DMS153 treated with DMSO at 0.1 percent for 48 hours (cell line): ENCODE data around the gene COG5.

Source experiments
- DNase-seq: peaks from one replicate; lab custom pipeline; 2025; ENCODE audit not compliant: unreplicated experiment; lab: John Stamatoyannopoulos, UW

The COG5 gene

DNA sequence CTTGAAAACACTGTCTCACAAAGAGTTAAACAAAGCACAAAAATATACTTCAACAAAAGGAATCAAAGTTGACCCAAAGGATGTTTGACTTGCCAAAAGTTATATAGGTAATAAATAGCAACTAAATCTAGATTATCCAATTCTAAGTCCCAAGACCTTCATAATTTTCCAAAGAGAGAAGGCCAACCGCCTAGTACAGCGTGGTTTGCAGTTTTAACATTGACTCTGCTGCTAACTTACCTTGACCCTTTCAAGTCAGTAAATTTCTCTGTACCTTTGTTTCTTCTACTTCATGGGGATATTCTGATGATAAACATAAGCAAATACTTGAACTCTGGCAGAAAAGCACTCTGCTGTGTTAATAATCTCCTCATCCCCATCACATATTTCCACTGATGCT, 95.7 kb downstream of the COG5 start:
- no peak for DNase-seq

DNA sequence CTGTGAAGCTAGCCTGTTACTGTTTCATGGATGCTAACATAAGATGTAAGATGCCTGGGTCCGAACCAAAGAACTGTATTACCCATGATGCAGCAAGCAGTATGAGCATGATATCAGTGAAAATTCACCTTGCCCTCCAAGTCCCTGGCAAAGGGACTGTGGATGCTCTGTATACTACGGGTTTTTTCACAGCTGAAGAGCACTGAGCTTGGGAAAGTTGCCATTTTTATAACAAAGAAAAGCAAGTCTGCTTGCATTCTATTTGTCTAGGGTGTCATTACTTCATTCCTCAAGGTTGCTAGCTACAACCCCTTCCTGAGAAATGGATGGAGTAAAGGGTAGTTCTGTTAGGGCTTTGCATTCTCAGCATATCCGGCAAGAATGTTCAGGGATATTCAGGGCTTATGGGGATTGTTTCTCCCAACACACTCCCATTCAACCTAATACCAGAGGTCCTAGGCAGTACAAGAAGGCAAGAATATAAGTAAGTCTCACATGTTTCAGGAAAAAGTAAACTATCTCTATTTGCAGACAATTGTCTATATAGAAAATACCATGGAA, 99.0 kb downstream of the COG5 start:
- DNase-seq: no peak

DNA sequence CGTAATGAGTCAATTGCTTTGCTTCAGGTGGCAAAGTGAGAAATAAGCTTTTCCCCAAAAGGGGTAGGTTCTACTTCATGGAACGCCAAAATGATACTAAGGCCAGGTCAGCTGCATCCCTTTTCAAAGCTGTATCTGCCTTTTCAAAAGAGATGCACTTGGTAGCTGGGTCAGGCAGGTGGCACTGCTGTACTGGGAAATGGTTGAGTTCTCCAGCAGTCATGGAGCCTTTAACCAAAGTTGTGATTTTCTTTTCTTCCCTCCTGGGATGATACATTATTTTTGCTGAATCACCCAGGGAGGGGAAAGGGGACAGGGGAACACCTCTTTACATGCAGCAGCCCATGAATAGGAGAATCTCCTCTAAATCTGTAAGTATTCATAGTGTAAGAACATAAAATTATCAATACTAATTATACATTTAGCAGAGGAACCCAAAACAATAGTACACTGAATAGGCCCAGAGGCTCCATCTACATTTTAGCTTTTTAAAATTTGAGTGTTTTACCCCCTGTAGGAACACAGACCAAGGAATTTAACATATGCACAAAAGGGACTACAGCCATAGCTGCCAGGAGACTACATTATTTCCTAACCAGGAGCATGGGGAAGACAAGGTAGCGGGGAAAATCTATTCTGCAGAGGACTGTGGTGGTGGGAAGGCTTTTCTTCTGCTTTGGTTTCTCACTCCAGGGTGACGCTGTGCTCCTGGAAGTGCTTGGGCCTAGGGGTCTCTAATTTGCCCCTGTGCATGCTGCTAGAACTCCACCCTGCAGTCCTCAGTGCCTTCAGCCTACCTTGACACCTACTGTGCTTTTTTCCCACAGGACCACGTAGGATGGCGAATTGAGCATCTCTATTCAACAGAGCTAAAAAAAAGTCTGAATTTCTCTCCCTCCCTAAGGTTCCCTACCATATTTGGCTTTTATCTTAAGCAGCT, 100.3 kb downstream of the COG5 start:
- DNase-seq: peak; percentile 28

DNA sequence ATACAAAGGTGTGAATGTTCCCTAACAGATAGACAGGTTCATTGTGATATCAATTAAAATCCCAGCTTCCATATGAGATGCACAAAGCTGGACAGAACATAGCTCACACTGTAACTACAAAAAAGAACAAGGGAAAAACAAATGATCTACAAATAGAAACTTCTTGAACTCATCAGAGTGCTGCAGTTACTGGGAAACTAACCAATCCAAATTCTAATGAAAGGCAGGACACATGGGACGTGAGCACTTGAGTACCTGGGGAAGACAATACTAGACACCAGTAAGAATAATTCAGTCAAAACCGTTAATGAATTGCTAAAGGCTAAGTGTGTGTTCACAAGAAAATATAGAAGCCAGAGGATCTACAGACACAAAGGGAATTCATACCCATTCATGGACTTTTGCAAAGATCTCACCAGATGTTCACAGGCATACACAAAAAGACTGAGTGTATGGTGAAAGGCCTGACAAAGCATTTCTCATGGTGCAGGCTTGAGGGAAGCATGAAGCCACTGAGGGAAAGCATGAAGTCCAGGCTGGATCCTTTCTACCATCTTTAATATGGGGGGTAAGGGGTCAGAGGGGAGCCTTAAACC, 101.7 kb downstream of the COG5 start:
- DNase-seq: no peak

DNA sequence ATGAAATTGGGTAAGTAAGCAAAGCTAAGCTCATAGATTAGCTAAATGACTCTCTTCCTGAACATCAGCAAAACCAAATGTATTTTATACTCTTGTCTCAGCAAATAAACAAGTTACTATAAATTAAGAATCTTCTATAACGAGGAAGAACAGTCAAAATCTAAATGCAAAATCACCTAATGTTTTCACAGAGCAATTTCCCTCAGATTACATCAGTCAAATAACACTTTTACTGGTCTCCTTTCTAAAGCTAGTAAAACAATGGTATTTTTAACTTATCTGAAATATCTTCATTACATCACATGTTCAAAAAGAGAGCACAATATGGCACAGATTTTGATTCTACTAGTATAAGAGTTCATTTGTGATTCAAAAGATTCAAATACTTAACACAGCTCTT, 110.3 kb downstream of the COG5 start:
- no peak for DNase-seq

DNA sequence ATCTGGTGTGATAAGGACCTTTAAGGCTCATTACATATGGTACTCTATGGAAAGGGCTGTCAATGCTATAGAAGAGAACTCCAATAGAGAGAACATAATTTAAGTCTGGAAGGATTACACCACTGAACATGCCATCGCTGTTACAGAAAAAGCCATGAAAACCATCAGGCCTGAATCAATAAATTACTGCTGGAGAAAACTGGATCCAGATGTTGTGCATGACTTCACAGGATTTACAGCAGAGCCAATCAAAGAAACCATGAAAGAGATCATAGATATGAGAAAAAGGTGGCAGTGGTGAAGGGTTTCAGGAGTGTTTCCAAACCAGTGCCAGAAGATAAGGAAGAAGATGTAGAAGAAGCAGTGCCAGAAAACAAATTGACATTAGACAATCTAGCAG, 112.8 kb downstream of the COG5 start:
- DNase-seq: no peak

DNA sequence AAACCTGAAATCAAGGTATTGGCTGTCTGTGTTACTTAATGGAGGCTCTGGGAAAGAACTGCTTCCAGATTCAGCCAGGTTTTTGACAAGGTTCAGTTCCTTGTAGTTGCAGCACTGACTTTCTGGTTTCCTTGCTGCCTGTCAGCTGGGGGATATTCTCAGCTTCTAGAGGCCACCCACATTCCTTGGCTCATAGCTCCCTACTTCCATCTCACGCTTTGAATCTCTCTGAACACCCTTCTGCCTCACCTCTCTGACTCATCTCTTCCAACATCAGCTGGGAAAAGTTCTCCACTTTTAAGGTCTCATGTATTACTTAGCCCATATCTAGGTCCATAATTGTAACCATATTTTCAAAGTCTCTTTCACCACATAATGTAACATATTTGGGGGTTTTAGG, 116.7 kb downstream of the COG5 start:
- DNase-seq: no peak

DNA sequence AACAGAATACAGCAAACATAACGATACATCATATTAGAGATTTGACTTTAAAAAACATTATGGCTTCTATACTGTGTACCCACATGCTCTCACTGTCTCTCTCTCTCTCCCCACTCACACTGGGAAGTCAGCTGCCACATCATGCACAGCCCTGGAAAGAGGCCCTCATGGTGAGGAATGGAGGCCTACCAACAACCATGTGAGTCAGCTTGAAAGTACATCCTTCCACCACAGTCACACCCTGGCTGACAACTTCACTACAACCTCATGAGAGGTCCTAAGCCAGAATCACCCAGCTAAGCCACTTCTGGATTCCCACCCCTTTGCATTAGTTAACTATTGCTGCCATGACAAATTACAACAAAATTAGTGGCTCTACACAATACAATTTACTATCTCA, 117.2 kb downstream of the COG5 start:
- no peak for DNase-seq

DNA sequence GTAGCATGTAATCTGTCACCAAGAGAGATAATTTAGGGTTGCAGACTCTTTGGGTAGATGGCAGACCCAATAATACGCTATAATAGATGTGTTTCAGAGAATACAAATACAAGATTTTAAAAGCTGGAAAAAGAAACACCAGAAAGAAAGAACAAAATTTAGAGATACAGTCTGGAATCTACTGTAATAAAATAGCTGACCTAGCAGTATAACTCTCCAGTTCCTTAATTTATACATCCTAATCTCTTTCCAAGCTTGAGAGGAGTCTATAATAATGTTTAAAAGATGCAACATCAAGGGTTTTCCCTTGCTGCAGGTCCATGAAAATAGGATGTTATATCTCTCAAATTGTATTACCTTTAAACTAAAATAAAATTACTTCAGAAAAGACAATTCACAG, 121.0 kb downstream of the COG5 start:
- DNase-seq: no peak

DNA sequence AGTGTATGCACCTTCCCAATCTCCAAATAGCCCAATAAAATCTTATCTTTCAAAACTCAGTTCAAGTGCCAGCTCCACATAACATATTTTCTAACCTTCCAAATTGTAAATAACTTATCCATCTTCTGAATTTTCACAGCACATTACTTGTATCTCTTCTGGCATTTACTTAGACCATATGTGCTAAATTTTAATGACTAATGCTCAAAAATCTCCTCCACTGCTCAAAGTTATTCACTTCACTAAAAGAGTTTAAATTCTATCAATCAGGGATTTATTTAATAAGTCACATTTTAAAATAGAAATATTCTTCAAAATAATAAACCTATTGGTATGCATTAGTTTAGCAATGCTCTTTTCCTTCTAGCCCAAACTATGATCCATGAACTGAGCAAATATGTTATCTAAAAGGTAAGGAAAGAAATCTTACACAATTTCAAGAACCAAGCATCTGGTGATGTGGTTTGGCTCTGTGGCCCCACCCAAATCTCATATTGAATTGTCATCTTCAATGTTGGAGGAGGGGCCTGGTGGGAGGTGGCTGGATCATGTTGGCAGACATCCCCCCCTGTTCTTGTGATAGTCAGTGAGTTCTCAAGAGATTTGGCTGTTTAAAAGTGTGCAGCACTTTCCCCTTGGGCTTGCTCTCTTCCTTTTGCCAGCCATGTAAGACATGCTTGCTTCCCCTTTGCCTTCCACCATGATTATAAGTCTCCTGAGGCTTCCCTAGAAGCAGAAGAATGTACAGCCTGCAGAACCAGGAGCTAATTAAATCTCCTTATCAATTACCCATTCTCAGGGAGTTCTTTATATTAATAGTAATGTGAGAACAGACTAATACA, 121.9 kb downstream of the COG5 start:
- no peak for DNase-seq

DNA sequence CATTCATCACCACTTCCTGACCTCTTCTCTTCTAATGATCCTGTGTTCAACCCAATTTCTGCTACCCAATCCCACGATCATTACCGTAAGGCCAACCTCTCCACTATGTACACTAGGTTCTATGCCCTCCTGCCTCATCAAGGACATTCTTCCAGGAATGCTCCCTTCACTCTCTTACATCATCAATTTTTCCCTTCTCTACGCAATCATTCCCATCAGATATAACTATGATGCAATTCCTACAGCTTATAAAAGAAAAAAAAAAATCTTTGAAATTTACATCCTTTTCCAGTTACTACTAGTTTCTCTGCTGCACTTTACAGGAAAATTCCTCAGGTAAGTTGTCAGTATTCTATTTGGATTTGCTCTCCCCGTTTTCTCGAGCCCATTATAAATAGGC, 124.7 kb downstream of the COG5 start:
- no peak for DNase-seq

DNA sequence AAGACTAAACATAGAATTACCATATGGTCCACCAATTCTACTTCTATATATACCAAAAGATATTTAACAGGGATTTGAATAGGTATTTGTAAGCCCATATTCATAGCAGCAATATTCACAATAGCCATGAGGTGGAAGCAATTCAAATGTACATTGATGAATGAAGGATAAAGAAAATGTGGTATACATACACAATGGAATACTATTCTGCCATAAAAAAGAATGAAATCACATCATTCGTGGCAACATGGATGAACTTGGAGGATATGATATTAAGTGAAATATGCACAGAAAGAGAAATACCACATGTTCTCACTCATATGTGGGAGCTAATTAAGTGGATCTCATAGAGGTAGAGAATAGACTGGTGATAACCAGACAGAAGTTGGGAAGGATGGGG, 128.0 kb downstream of the COG5 start:
- DNase-seq: no peak

DNA sequence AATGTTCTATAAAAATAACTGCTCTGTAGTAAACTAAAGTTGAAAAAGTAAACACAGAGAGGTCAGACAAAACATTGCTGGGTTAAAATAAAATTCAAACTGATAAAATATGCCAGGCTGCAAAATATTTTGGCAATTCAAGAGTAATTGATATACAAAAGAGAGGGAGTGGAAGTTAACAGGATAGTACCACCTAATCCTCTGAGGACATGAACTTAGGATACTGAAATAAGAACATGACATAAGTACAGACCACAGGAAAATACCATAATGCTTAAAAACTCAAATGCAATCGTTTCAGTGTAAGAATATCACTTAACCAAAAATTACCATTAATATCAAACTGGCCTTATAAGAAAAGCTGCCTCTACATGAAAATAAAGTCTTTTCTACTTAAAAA, 131.5 kb downstream of the COG5 start:
- no peak for DNase-seq

DNA sequence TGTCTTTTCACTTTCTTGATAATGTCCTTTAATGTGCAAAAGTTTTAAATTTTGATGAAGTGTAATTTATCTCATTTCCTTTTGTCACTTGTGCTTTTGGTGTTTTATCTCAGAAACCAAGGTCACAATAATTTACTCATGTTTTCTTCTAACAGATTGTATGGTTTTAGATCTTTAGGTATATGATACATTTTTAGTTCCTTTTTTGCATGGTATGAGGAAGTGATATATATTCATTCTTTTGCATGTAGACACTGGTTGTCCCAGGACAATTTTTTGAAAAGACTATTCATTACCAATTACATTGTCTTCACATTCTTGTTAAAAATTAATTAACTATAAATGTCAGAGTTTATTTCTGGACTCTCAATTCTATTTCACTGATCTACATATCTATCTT, 133.7 kb downstream of the COG5 start:
- no peak for DNase-seq

DNA sequence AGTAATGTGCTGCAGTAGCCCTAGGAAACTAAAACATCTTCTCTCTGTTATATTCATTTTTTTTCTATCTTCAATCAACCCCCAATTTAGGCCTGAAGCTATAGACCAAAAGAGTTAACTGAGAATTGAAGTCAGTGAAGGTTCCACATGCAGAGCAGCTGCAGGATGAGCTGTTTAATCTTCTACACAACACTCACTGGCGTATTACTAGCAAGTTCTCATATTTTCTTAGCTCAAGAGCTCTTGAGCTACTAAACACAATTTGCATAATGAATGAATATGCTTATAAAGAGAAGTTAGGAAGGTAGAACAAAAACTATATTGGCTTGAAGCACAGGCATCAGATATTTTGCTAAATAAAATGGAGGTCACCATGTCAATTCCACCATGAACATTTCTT, 135.1 kb downstream of the COG5 start:
- no peak for DNase-seq

DNA sequence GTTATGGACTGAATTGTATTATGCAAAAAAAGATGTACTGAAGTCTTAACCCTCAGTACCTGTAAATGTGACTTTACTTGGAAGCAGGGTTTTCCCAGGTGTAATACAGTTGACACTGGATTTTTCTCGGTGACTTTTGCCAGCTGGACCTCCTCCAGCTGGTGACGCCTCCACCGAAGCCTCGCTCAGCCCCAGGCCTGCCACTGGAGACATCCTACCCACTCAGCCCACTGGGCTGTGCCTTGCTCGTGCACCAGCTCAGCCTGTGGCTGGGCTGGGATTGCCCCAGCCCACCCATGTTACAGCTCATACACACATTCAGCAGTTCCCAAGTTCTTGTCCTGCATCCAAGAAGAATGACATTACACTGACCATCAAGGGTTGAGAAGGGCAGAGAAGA, 136.3 kb downstream of the COG5 start:
- DNase-seq: no peak

DNA sequence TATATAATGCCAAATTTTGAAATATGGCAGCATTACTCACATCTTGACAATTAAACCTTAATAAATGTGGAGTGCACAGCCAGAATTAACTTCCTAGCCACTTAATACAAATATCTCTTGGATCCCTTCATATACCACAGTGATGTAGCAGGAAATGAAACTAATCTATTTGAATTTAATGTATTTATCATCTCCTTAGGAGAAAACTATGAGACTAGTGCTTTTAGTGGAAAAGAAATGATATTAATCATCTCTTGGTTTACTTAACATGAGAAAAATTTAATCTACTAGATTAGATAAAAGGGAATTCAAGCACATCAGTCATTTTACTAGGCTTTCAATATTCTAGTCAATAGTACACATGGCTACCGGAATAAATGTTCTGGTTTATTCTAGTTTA, 149.5 kb downstream of the COG5 start:
- DNase-seq: no peak

DNA sequence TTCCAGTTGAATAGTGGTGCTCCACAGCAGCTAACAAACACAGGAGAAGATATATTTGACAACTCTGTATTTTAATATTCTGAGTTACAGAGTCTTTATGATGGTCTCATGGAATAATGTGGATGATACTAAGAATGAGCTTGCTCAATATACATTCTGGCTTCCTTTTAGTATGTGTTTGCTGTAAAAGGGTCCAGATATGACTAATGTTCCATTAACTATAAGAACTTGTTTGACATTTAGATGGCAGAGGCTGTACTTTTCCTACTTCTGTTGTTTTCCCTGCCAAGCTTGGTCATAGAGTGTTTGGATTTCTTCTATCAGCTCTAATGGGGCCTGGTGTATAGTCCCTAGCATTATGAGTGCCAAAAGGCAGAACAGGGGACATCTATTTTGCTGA, 155.4 kb downstream of the COG5 start:
- no peak for DNase-seq

DNA sequence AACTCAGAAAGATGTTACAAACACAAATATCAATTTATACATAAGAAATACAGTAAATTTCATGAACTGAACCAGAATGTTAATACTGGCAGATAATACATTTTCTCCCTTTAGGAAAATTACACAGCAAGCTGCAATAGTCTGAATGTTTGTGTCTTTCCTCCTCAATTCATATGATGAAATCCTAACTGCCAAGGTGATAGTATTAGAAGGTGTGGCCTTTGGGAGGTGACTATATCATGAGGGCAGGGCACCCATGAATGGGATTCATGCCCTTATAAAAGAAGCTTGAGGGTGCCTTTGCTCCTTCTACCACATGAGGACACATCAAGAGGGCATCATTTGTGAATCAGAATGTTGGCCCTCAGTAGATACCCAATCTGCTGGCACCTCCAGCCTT, 158.2 kb downstream of the COG5 start:
- DNase-seq: no peak

DNA sequence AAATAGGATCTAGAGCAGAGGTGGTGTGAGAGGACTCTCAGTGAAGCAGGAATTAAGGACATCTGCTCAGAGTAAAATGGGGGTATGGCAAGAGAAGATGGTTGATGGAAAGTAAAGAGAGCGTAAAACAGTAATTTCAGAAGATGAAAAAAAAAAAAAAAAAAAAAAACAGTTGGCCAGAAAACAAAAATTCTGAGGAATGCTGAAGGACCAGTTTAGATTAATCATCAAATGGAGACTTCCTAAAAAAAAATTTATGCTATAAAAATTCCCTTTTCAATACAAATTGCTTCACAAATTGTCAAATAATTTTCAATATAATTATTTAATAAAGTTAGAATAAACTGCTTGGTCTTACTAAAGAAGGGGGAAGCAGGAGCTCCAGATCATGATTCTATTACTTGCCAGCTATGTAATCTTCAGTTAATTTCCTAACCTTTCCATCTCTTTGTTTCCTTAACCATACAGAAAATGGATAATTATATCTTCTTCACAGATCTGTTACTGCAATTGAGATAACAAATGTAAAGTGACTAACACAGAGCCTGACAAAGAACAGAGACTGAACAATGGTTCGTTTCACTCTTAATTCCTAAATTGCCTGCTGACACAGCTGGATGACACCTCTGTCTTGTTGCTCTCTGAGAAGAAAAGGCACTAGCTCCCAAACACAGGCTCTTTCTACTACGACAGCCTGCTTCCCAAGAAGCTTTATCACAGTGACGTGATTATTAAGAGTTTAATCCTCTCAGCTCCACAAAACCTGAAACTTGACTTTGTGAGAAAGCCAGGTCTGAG, 158.8 kb downstream of the COG5 start:
- DNase-seq: no peak

DNA sequence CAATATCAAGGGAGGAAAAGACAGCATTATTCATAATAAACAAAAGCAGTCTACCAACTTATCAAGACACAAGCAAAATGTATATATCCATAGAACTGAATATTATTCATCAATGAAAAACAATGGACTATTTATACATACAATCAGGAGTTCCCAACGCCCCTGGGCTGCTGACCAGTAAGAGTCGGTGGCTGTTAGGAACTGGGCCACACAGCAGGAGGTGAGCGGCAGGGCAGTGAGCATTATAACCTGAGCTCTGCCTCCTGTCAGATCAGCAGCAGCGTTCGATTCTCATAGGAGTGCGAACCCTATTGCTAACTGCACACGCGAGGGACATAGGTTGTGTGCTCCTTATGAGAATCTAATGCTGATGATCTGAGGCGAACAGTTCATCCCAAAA, 165.6 kb downstream of the COG5 start:
- no peak for DNase-seq
